Measurements from ENCODE around the gene BTRC. TPM values are rescaled to one million over a fixed set of nuclear protein-coding genes. Genes with fewer than 3 reads are reported as not detected.

BTRC gene
- total and polyA plus RNA-seq, 4 donors = 3.1 to 16.4 (median 9.3) TPM

GRCh38 chr10:101580486-101581399, 226.8 kb downstream of the BTRC start:
- Histone ChIP-seq H3K9me3 (ENCODE audit: control insufficient read depth in 4 of 4, insufficient read depth in 3 of 4, low read length in 3 of 4) (no peaks in the 10 kb centered on the region), H3K4me3 (no peak overlapping the region), H3K36me3 (ENCODE audit: control insufficient read depth in 4 of 4, insufficient read depth in 4 of 4, low read length in 4 of 4) (peaks cover 0 to 54% (median 18%) of the 10 kb centered on the region in 4 donors), H3K27ac (ENCODE audit: low read depth in 1 of 2, low read length in 1 of 2) (no peak overlapping the region), H3K27me3 (ENCODE audit: control insufficient read depth in 3 of 3, insufficient read depth in 3 of 3, low read length in 2 of 3) (no peaks in the 10 kb centered on the region), H3K9ac (ENCODE audit: insufficient read depth in 1 of 2, low read length in 2 of 2) (no peak overlapping the region), H3K4me1 (ENCODE audit: control insufficient read depth in 5 of 5, insufficient read depth in 5 of 5, low read length in 5 of 5) (no peaks in the 10 kb centered on the region)
- ATAC-seq (ENCODE audit: insufficient read depth, low FRiP score) (no peak), DNase-seq (no peak)
- no peak for TF ChIP-seq CTCF (IDR thresholded peaks at IDR 0.05; ENCODE audit: control extremely low read depth, extremely low read depth)
- WGBS, 2 donors = 88 to 89% methylated on average over 10 of the region's 10 CpGs

GRCh38 chr10:101585841-101586240, 231.9 kb downstream of the BTRC start:
- Histone ChIP-seq H3K36me3 (ENCODE audit: control insufficient read depth in 4 of 4, insufficient read depth in 4 of 4, low read length in 4 of 4) (peaks cover 0 to 25% (median 12%) of the 10 kb centered on the region in 4 donors), H3K9ac (ENCODE audit: insufficient read depth in 1 of 2, low read length in 2 of 2) (no peak overlapping the region), H3K4me3 (no peak overlapping the region), H3K9me3 (ENCODE audit: control insufficient read depth in 4 of 4, insufficient read depth in 3 of 4, low read length in 3 of 4) (no peaks in the 10 kb centered on the region), H3K27ac (ENCODE audit: low read depth in 1 of 2, low read length in 1 of 2) (no peak overlapping the region), H3K4me1 (ENCODE audit: control insufficient read depth in 5 of 5, insufficient read depth in 5 of 5, low read length in 5 of 5) (peaks cover 3 to 17% (median 8%) of the 10 kb centered on the region in 5 donors), H3K27me3 (ENCODE audit: control insufficient read depth in 3 of 3, insufficient read depth in 3 of 3, low read length in 2 of 3) (no peaks in the 10 kb centered on the region)
- DNase-seq (no peak), ATAC-seq (ENCODE audit: insufficient read depth, low FRiP score) (no peak)
- no peak for TF ChIP-seq CTCF (IDR thresholded peaks at IDR 0.05; ENCODE audit: control extremely low read depth, extremely low read depth)
- WGBS, 2 donors = 96 to 97% methylated on average over 9 of the region's 9 CpGs

- 1% methylated on average over 48 to 50 of the region's 50 CpGs for WGBS, 2 donors
Observed at GRCh38 chr10:101587725-101588653, 234.0 kb downstream of the BTRC start, which contains the start of the genes DPCD and POLL. DPCD (plus strand) TSS chr10:101588321; CDS start chr10:101588337, 16 bp downstream. POLL (minus strand) TSS chr10:101588257; CDS start chr10:101587360, 897 bp downstream.

More at GRCh38 chr10:101587725-101588653, 234.0 kb downstream of the BTRC start, which contains the start of the genes DPCD and POLL:
- Histone ChIP-seq H3K9me3 (ENCODE audit: control insufficient read depth in 4 of 4, insufficient read depth in 3 of 4, low read length in 3 of 4) (peaks cover 0 to under 1% (median 0%) of the 10 kb centered on the region in 4 donors), H3K4me3 (peak within 1 kb of the TSS; percentile 93), H3K36me3 (ENCODE audit: control insufficient read depth in 4 of 4, insufficient read depth in 4 of 4, low read length in 4 of 4) (peaks cover 0 to 18% (median 8%) of the 10 kb centered on the region in 4 donors), H3K9ac (ENCODE audit: insufficient read depth in 1 of 2, low read length in 2 of 2) (peak within 1 kb of the TSS; percentile 65 to 68), H3K27ac (ENCODE audit: low read depth in 1 of 2, low read length in 1 of 2) (peak within 1 kb of the TSS; percentile 49 to 52), H3K4me1 (ENCODE audit: control insufficient read depth in 5 of 5, insufficient read depth in 5 of 5, low read length in 5 of 5) (peaks cover 3 to 17% (median 8%) of the 10 kb centered on the region in 5 donors), H3K27me3 (ENCODE audit: control insufficient read depth in 3 of 3, insufficient read depth in 3 of 3, low read length in 2 of 3) (no peaks in the 10 kb centered on the region)
- TF ChIP-seq CTCF (IDR thresholded peaks at IDR 0.05; ENCODE audit: control extremely low read depth, extremely low read depth) = no peak
- DNase-seq (peak; percentile 96 to 98 (median 97)), ATAC-seq (ENCODE audit: insufficient read depth, low FRiP score) (peak; percentile 95)

Measured in lung (tissue), 12 donors.